IPS-15b (cell line): ENCODE data around the gene RAB4B.
"Not testable (repeated sequence)": the region's sequence is repeated elsewhere in the genome, so short reads cannot be mapped to it uniquely, and the experiment has no call there.

ENCODE experiments used
- H3K27me3 ChIP-seq: one replicate; pipeline ENCODE4 v1.6.1; 2013; ENCODE audit warnings: low read length; ENCODE audit not compliant: control insufficient read depth, insufficient read depth
- H3K36me3 ChIP-seq: one replicate; pipeline ENCODE4 v1.6.1; 2013; ENCODE audit warnings: low read length; ENCODE audit not compliant: control insufficient read depth, insufficient read depth
- H3K4me1 ChIP-seq: one replicate; pipeline ENCODE4 v1.6.1; 2013; ENCODE audit warnings: mild to moderate bottlenecking, low read length; ENCODE audit not compliant: control insufficient read depth, insufficient read depth
- H3K4me3 ChIP-seq: one replicate; pipeline ENCODE4 v1.5.1; 2013; ENCODE audit warnings: low read depth, low read length
- H3K9ac ChIP-seq: one replicate; pipeline ENCODE4 v1.6.1; 2013; ENCODE audit warnings: low read depth, mild to moderate bottlenecking, low read length
- H3K9me3 ChIP-seq: one replicate; pipeline ENCODE4 v1.6.1; 2013; ENCODE audit warnings: mild to moderate bottlenecking, low read length; ENCODE audit not compliant: control insufficient read depth, insufficient read depth

RAB4B gene

DNA sequence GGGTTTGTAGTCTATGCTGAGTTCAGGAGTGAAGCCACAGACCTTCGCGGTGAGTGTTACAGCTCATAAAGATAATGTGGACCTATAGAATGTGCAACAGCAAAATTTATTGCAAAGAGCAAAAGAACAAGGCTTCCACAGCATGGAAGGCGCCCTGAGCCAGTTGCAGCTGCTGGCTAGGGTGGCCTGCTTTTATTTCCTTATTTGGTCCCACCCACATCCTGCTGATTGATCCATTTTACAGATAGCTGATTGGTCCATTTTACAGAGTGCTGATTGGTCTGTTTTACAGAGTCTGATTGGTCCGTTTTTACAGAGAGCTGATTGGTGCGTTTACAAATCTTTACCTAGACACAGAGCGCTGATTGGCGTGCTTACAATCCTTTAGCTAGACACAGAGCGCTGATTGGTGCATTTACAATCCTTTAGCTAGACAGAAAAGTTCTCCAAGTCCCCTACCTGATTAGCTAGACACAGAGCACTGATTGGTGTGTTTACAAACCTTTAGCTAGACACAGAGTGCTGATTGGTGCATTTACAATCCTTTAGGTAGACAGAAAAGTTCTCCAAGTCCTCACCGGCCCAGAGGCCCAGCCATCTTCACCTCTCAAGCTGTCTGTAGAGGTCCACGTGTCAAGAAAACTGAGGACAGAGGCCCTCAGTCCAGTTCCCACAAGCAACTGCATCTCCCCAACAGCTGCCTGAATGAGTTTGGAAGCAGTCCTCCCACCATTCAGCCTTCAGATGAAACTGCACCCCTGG lies 6.8 kb upstream of the RAB4B start:
- not testable (repeated sequence) for H3K9ac ChIP-seq, H3K27me3 ChIP-seq, H3K36me3 ChIP-seq, H3K4me1 ChIP-seq, H3K9me3 ChIP-seq, H3K4me3 ChIP-seq

DNA sequence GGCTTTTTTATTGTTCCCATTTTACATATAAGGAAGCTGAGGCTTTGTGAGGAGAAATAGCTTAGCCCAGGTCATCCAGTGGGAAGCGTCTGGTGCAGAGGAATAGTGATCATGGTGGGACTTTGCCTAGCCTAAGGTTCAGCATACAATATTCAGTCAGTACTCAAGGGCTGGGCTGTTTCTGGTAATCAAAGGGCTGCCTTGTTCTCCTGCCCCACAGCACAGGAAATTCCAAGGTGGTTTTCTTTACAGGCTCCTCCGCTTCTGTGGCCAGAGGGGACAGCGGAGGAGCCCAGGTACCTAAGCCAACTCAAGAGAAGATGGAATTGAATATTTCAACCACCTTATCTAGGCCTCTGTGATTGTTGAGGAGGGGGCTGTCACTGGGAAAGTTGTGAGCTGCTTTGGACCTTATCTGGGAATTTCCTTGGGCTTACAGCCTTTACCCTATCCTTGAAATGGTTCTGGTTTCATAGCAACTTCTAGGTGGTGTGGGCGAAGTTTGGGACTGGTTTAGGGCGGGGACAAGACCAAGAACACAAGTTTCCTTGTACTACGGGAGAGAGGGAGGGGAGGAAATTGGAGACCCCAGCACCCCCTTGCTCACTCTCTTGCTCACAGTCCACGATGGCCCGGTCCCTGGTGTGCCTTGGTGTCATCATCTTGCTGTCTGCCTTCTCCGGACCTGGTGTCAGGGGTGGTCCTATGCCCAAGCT lies 3.0 kb upstream of the RAB4B start, which contains the start of gene MIA:
MIA (plus strand) TSS at position 606 of the 716 bp plus-strand sequence; CDS start at position 628, 22 bp downstream.
- H3K4me1 ChIP-seq, result peaks cover 4% of the 10 kb centered on the region
- H3K27me3 ChIP-seq, result no peaks in the 10 kb centered on the region
- no peak within 1 kb of the TSS for H3K9ac ChIP-seq
- no peaks in the 10 kb centered on the region for H3K36me3 ChIP-seq
- H3K9me3 ChIP-seq, result no peaks in the 10 kb centered on the region
- no peak within 1 kb of the TSS for H3K4me3 ChIP-seq

DNA sequence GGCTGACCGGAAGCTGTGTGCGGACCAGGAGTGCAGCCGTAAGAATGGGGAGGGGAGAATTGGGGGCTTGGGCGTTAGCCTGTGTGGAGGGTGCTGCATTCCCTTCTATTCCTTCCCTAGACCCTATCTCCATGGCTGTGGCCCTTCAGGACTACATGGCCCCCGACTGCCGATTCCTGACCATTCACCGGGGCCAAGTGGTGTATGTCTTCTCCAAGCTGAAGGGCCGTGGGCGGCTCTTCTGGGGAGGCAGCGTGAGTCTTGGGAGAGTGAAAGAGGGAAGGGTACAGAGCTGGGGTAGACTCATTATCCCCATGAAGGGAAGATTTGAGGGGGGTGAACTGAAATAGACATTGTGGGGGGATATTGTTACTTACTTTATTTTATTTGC lies 2.4 kb upstream of the RAB4B start:
- Histone ChIP-seq H3K4me1 (peaks cover 4% of the 10 kb centered on the region), H3K27me3 (no peaks in the 10 kb centered on the region), H3K9ac (no peak overlapping the region), H3K36me3 (no peaks in the 10 kb centered on the region), H3K9me3 (no peaks in the 10 kb centered on the region), H3K4me3 (no peak overlapping the region)

DNA sequence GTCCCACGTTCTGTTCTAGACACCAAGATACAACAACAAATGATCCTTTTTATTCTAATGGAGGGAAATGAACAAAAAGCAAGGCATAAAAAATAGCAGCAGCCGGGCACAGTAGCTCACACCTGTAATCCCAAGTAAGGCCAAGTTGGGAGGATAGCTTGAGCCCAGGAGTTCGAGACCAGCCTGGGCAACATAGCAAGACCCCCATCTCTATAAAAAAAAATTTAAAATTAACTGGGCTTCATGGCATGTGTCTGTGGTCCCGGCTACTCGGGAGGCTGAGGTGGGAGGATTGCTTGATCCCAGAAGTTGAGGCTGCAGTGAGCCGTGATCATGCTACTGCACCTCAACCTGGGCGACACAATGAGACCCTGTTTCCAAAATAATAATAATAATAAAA lies 1.7 kb upstream of the RAB4B start:
- H3K27me3 ChIP-seq, result no peaks in the 10 kb centered on the region
- H3K4me3 ChIP-seq, result no peak overlapping the region
- H3K9ac ChIP-seq, result no peak overlapping the region
- no peaks in the 10 kb centered on the region for H3K9me3 ChIP-seq
- H3K36me3 ChIP-seq, result no peaks in the 10 kb centered on the region
- H3K4me1 ChIP-seq, result peaks cover 4% of the 10 kb centered on the region

GRCh38 chr19:40776932-40777644 lies 959 bp upstream of the RAB4B start:
- Histone ChIP-seq H3K4me1 (peaks cover 4% of the 10 kb centered on the region), H3K9ac (peak overlapping the region; percentile 98), H3K9me3 (no peaks in the 10 kb centered on the region), H3K4me3 (peak overlapping the region; percentile 97), H3K27me3 (no peaks in the 10 kb centered on the region), H3K36me3 (no peaks in the 10 kb centered on the region)

GRCh38 chr19:40777645-40777936 lies 456 bp upstream of the RAB4B start:
- Histone ChIP-seq H3K36me3 (no peaks in the 10 kb centered on the region), H3K9me3 (no peaks in the 10 kb centered on the region), H3K9ac (peak overlapping the region; percentile 98), H3K4me1 (peaks cover 4% of the 10 kb centered on the region), H3K27me3 (no peaks in the 10 kb centered on the region), H3K4me3 (peak overlapping the region; percentile 97)

DNA sequence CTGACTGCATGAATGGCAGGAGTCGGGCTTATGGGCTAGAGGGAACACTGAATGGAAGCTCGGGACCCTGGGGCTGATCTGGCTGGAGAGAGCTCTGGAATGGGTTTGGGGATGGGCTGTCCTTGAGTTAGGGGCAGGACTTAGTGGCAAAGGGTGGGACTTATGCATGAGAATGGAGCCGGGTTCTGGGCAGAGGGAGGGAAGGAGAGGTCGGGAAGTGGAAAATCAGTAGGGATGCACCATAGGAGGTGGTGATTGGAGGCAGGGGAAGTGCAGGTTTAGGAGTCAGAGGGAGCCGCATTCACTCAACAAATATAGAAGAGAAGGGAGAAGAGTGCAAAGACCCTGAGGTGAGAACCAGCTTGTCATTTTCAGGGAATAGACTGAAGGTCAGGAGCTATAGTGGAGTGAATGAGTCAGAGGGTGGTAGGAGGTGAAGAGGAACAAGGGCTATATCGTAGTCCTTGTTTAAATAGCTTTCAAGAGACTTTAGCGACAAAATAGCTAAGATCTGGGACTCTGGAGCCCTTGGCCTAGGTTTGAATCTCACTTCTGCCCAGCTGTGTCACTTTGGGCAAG lies 748 bp downstream of the RAB4B start:
- H3K27me3 ChIP-seq, result no peaks in the 10 kb centered on the region
- peak overlapping the region; percentile 79 for H3K9ac ChIP-seq
- H3K9me3 ChIP-seq, result no peaks in the 10 kb centered on the region
- peak overlapping the region; percentile 81 for H3K4me3 ChIP-seq
- no peaks in the 10 kb centered on the region for H3K36me3 ChIP-seq
- peaks cover 4% of the 10 kb centered on the region for H3K4me1 ChIP-seq

GRCh38 chr19:40780582-40780981 lies 2.5 kb downstream of the RAB4B start:
- no peaks in the 10 kb centered on the region for H3K36me3 ChIP-seq
- no peak overlapping the region for H3K9ac ChIP-seq
- no peaks in the 10 kb centered on the region for H3K9me3 ChIP-seq
- peaks cover 4% of the 10 kb centered on the region for H3K4me1 ChIP-seq
- no peak overlapping the region for H3K4me3 ChIP-seq
- no peaks in the 10 kb centered on the region for H3K27me3 ChIP-seq

- no peaks in the 10 kb centered on the region for H3K27me3 ChIP-seq
- no peak overlapping the region for H3K9ac ChIP-seq
- peaks cover 4% of the 10 kb centered on the region for H3K4me1 ChIP-seq
- no peaks in the 10 kb centered on the region for H3K36me3 ChIP-seq
- H3K9me3 ChIP-seq, result no peaks in the 10 kb centered on the region
- no peak overlapping the region for H3K4me3 ChIP-seq
Measured at GRCh38 chr19:40781140-40781539, 3.1 kb downstream of the RAB4B start.

DNA sequence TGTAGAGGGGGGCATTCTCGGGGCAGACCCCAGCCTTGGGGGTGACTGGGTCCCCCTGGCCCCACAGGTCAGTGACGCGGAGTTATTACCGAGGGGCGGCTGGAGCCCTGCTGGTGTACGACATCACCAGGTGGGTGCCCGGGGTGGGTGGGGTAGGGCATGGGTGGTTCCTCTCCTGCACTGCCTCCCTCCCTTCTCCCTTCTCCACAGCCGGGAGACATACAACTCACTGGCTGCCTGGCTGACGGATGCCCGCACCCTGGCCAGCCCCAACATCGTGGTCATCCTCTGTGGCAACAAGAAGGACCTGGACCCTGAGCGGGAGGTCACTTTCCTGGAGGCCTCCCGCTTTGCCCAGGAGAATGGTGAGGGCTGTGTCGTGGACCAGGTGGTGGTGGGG lies 5.7 kb downstream of the RAB4B start:
- Histone ChIP-seq H3K4me3 (no peak overlapping the region), H3K36me3 (no peaks in the 10 kb centered on the region), H3K4me1 (no peaks in the 10 kb centered on the region), H3K27me3 (no peaks in the 10 kb centered on the region), H3K9ac (no peak overlapping the region), H3K9me3 (no peaks in the 10 kb centered on the region)

GRCh38 chr19:40784146-40784545 lies 6.1 kb downstream of the RAB4B start:
- H3K27me3 ChIP-seq, H3K4me1 ChIP-seq, H3K9me3 ChIP-seq, H3K4me3 ChIP-seq, H3K36me3 ChIP-seq, H3K9ac ChIP-seq: not testable (repeated sequence)
